Fibroblast of lung (primary cell): ENCODE measurements around the gene FCHO1. TPM values are rescaled to one million over a fixed set of nuclear protein-coding genes. Genes with fewer than 3 reads are reported as not detected.

ENCODE experiments used
- DNase-seq, 2 donors: peaks; one replicate each; pipeline versions ENCODE4 v3.0.0 to v3.0.0-alpha.2; 2010; ENCODE audit warnings: low read depth in 2 of 2
- H2AFZ ChIP-seq: 2 replicates; pipeline ENCODE4 v1.5.1; 2012; ENCODE audit warnings: low read length, control low read depth, inconsistent platforms
- H3K27ac ChIP-seq: 2 replicates; pipeline ENCODE4 v1.5.1; 2011; ENCODE audit warnings: low read length, control low read depth; ENCODE audit not compliant: insufficient read depth
- H3K27me3 ChIP-seq: 2 replicates; pipeline ENCODE4 v1.5.1; 2011; ENCODE audit warnings: mild to moderate bottlenecking, low read length; ENCODE audit not compliant: control insufficient read depth, insufficient read depth
- H3K36me3 ChIP-seq: 2 replicates; pipeline ENCODE4 v1.5.1; 2011; ENCODE audit warnings: low read length; ENCODE audit not compliant: control insufficient read depth, insufficient read depth
- H3K4me1 ChIP-seq: 2 replicates; pipeline ENCODE4 v1.5.1; 2011; ENCODE audit warnings: low read length; ENCODE audit not compliant: control insufficient read depth, insufficient read depth; ENCODE audit errors: extremely low read depth
- H3K4me2 ChIP-seq: 2 replicates; pipeline ENCODE4 v1.5.1; 2011; ENCODE audit warnings: low read length, control low read depth; ENCODE audit not compliant: insufficient read depth; ENCODE audit errors: extremely low read depth
- H3K4me3 ChIP-seq, 4 experiments: fragments of 200-600 bp in 1 of 4; sonication (generic) in 1 of 4; replicated peaks in 1 of 4; 2 replicates each; pipeline ENCODE4 v1.5.1; 2011 to 2016; ENCODE audit warnings: low read length in 4 of 4, low read depth in 3 of 4, mild to moderate bottlenecking in 3 of 4, control low read depth in 2 of 4, inconsistent platforms in 1 of 4, mixed read lengths in 1 of 4; ENCODE audit not compliant: insufficient read depth in 1 of 4; ENCODE audit errors: control extremely low read depth in 1 of 4
- H3K79me2 ChIP-seq: 2 replicates; pipeline ENCODE4 v1.5.1; 2012; ENCODE audit warnings: mild to moderate bottlenecking, low read length, inconsistent platforms; ENCODE audit not compliant: control insufficient read depth, insufficient read depth
- H3K9ac ChIP-seq: 2 replicates; pipeline ENCODE4 v1.5.1; 2011; ENCODE audit warnings: mild to moderate bottlenecking, low read length, control low read depth; ENCODE audit not compliant: insufficient read depth
- H3K9me3 ChIP-seq: 2 replicates; pipeline ENCODE4 v1.5.1; 2012; ENCODE audit warnings: low read depth, low read length; ENCODE audit not compliant: control insufficient read depth, insufficient read depth
- H4K20me1 ChIP-seq: 2 replicates; pipeline ENCODE4 v1.5.1; 2011; ENCODE audit warnings: low read length; ENCODE audit not compliant: control insufficient read depth, insufficient read depth; ENCODE audit errors: extremely low read depth
- EZH2 ChIP-seq: IDR thresholded peaks from 2 replicates; pipeline ENCODE4 v1.5.1; 2012; ENCODE audit warnings: low read length, control low read depth, mild to moderate bottlenecking; ENCODE audit errors: missing control alignments
- polyA plus RNA-seq, 2 donors: library from polyadenylated mRNA; depleted of rRNA in 1 of 2; stranded (reverse) in 1 of 2; unstranded in 1 of 2; fragments of >200 nt; gene quantifications; 2 replicates each; pipeline ENCODE4 v1.2.1, GENCODE V29; 2011 to 2012; ENCODE audit warnings: missing spikeins in 1 of 2
- total RNA-seq: library from RNA; depleted of rRNA; stranded (reverse); fragments of >200 nt; gene quantifications from 2 replicates; pipeline ENCODE4 v1.2.1, GENCODE V29; 2014
- TF ChIP-seq, protein P1 (sequence below), 2 donors: IDR thresholded peaks in 1 of 2; conservative IDR thresholded peaks in 1 of 2; 1 replicate in 1 of 2; 2 replicates in 1 of 2; pipeline ENCODE4 v1.5.1; 2011 to 2012; ENCODE audit warnings: low read length in 2 of 2, control low read depth in 1 of 2, inconsistent platforms in 1 of 2, low read depth in 1 of 2, mild to moderate bottlenecking in 1 of 2

Gene FCHO1
- total and polyA plus RNA-seq, 2 donors (not counting 1 experiment from before 2014, with no cell fraction given), result 0.07 to 0.33 TPM

DNA sequence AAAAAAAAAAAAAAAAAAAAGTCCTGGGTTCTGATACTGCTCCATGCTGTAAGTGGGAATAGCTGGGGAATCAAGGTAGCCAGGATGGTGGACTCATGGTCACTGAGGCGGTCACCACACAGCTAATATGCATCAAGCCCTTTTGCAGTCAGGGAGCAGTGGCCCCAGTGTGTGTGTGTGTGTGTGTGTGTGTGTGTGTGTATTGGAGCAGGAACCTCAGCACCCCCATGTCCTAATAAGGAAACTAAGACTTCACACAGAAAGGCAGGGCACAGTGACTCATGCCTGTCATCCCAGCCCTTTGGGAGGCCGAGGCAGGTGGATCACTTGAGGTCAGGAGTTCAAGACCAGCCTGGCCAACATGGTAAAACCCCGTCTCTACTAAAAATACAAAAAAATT lies 55.7 kb downstream of the FCHO1 start:
- no peaks in the 10 kb centered on the region for H3K4me1 ChIP-seq
- no peak for DNase-seq
- no peaks in the 10 kb centered on the region for H3K79me2 ChIP-seq

DNA sequence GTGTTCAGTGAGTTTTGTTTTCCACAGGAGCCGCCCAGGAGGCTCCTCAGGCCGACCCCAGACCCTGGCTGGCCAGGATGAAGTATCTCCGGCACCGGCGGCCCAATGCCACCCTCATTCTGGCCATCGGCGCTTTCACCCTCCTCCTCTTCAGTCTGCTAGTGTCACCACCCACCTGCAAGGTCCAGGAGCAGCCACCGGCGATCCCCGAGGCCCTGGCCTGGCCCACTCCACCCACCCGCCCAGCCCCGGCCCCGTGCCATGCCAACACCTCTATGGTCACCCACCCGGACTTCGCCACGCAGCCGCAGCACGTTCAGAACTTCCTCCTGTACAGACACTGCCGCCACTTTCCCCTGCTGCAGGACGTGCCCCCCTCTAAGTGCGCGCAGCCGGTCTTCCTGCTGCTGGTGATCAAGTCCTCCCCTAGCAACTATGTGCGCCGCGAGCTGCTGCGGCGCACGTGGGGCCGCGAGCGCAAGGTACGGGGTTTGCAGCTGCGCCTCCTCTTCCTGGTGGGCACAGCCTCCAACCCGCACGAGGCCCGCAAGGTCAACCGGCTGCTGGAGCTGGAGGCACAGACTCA lies 56.5 kb downstream of the FCHO1 start:
- H3K9me3 ChIP-seq, result no peaks in the 10 kb centered on the region
- no peak overlapping the region for H3K9ac ChIP-seq
- H3K27ac ChIP-seq, result no peak overlapping the region
- no peaks in the 10 kb centered on the region for H4K20me1 ChIP-seq
- H3K4me2 ChIP-seq, result no peak overlapping the region
- H3K4me1 ChIP-seq, result no peaks in the 10 kb centered on the region
- H3K79me2 ChIP-seq, result no peaks in the 10 kb centered on the region
- no peaks in the 10 kb centered on the region for H3K36me3 ChIP-seq
- DNase-seq, result no peak
- H2AFZ ChIP-seq, result no peak overlapping the region
- H3K27me3 ChIP-seq, result no peaks in the 10 kb centered on the region
- no peak overlapping the region for H3K4me3 ChIP-seq
- TF ChIP-seq, protein P1, sequence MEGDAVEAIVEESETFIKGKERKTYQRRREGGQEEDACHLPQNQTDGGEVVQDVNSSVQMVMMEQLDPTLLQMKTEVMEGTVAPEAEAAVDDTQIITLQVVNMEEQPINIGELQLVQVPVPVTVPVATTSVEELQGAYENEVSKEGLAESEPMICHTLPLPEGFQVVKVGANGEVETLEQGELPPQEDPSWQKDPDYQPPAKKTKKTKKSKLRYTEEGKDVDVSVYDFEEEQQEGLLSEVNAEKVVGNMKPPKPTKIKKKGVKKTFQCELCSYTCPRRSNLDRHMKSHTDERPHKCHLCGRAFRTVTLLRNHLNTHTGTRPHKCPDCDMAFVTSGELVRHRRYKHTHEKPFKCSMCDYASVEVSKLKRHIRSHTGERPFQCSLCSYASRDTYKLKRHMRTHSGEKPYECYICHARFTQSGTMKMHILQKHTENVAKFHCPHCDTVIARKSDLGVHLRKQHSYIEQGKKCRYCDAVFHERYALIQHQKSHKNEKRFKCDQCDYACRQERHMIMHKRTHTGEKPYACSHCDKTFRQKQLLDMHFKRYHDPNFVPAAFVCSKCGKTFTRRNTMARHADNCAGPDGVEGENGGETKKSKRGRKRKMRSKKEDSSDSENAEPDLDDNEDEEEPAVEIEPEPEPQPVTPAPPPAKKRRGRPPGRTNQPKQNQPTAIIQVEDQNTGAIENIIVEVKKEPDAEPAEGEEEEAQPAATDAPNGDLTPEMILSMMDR (conservative IDR thresholded peaks at IDR 0.05 in 1 of 2, IDR thresholded peaks at IDR 0.05 in 1 of 2; ENCODE audit: low read depth in 1 of 2, low read length in 2 of 2), result no peak
- no peak for TF ChIP-seq EZH2

More for the DNA sequence above, 55.7 kb downstream of the FCHO1 start:
- TF ChIP-seq, protein P1 (conservative IDR thresholded peaks at IDR 0.05 in 1 of 2, IDR thresholded peaks at IDR 0.05 in 1 of 2; ENCODE audit: low read depth in 1 of 2, low read length in 2 of 2), result no peak
- TF ChIP-seq EZH2, result no peak
- H3K36me3 ChIP-seq, result no peaks in the 10 kb centered on the region
- no peak overlapping the region for H2AFZ ChIP-seq
- H3K27me3 ChIP-seq, result no peaks in the 10 kb centered on the region
- H3K4me3 ChIP-seq, result no peak overlapping the region
- H3K9me3 ChIP-seq, result no peaks in the 10 kb centered on the region
- no peaks in the 10 kb centered on the region for H4K20me1 ChIP-seq
- H3K4me2 ChIP-seq, result no peak overlapping the region
- H3K27ac ChIP-seq, result no peak overlapping the region
- no peak overlapping the region for H3K9ac ChIP-seq

DNA sequence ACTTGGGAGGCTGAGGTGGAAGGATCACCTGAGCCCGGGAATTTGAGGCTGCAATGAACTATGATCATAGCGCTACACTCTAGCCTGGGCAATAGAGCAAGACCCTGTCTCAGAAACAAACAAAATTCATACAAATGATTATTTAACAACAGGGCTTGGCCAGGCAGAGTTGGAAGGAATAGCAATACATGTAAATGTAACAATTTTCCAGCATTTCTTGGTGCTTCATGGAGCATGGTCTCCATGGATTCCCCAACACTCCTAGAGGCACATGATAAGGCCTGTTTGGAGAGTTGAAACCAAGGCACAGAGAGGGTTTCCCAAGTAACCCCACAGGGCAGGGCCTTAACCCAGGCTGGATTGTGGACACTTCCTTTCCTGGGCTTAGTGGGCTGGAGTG lies 59.8 kb downstream of the FCHO1 start:
- H3K9ac ChIP-seq, result no peak overlapping the region
- H4K20me1 ChIP-seq, result no peaks in the 10 kb centered on the region
- no peaks in the 10 kb centered on the region for H3K36me3 ChIP-seq
- H3K4me1 ChIP-seq, result no peaks in the 10 kb centered on the region
- H3K9me3 ChIP-seq, result no peaks in the 10 kb centered on the region
- no peaks in the 10 kb centered on the region for H3K79me2 ChIP-seq
- no peak overlapping the region for H3K4me3 ChIP-seq
- no peak overlapping the region for H3K27ac ChIP-seq
- H3K4me2 ChIP-seq, result no peak overlapping the region
- no peak for DNase-seq
- TF ChIP-seq, protein P1 (conservative IDR thresholded peaks at IDR 0.05 in 1 of 2, IDR thresholded peaks at IDR 0.05 in 1 of 2; ENCODE audit: low read depth in 1 of 2, low read length in 2 of 2), result no peak
- TF ChIP-seq EZH2, result no peak
- H2AFZ ChIP-seq, result no peak overlapping the region
- no peaks in the 10 kb centered on the region for H3K27me3 ChIP-seq
